GM12878 (cell line): ENCODE measurements around the gene NR1I2. TPM values are rescaled to one million over a fixed set of nuclear protein-coding genes. Genes with fewer than 3 reads are reported as not detected.

Source experiments
- ATAC-seq: fragments of 200-7000 bp; cut with Tn5 transposase; 3 replicates; pipeline ENCODE4 v1.9.1; 2020; ENCODE audit warnings: mild to moderate bottlenecking, moderate library complexity
- BruUV-seq: library from RNA; stranded (reverse); fragments of 400-500 nt; replicated peaks from 2 replicates; lab custom pipeline; 2021; lab: Mats Ljungman, UMichigan
- CTCF ChIA-PET: fragments of 300-600 bp; sonication (Branson Sonifier 250); formaldehyde crosslinking; extraction: SDS; loops from one replicate; lab custom pipeline; 2021; ENCODE audit warnings: inconsistent platforms; lab: Yijun Ruan, JAX
- POLR2A ChIA-PET: fragments of 350-600 bp; formaldehyde crosslinking; extraction: SDS; loops from one replicate; lab custom pipeline; 2021; ENCODE audit warnings: inconsistent platforms; lab: Charles Lee
- RAD21 ChIA-PET: fragments of 300-600 bp; sonication (Branson Sonifier 250); formaldehyde crosslinking; loops from one replicate; lab custom pipeline; 2023; ENCODE audit warnings: antibody characterized with exemption; ENCODE audit not compliant: unreplicated experiment; lab: Charles Lee
- SMC1A ChIA-PET: fragments of 300-600 bp; sonication (Branson Sonifier 250); formaldehyde crosslinking; loops from one replicate; lab custom pipeline; 2023; ENCODE audit not compliant: unreplicated experiment, uncharacterized antibody; lab: Charles Lee
- DNase-seq: peaks from one replicate; pipeline ENCODE4 v3.0.0-alpha.2; 2011; ENCODE audit warnings: low read depth, low spot score
- FAIRE-seq: peaks from 3 replicates; lab custom pipeline; 2011; peaks lifted over from hg19 to GRCh38; lab: Jason Lieb, UNC
- H2AFZ ChIP-seq: 2 replicates; pipeline ENCODE4 v1.6.0; 2011; ENCODE audit warnings: low read depth, low read length, control low read depth; ENCODE audit not compliant: control insufficient read depth
- H3K27ac ChIP-seq: 2 replicates; pipeline ENCODE4 v1.5.1; 2011; ENCODE audit warnings: control low read depth; ENCODE audit not compliant: control insufficient read depth, insufficient read depth
- H3K27me3 ChIP-seq, 2 experiments: replicated peaks in 1 of 2; 2 replicates each; pipeline versions ENCODE4 v1.6.0 to v1.6.1; 2011; ENCODE audit warnings: low read length in 1 of 2; ENCODE audit not compliant: control insufficient read depth in 2 of 2, insufficient read depth in 2 of 2
- H3K36me3 ChIP-seq, 2 experiments: 2 replicates each; pipeline ENCODE4 v1.5.1; 2011; ENCODE audit warnings: low read length in 1 of 2; ENCODE audit not compliant: control insufficient read depth in 2 of 2, insufficient read depth in 2 of 2
- H3K4me1 ChIP-seq: 2 replicates; pipeline ENCODE4 v1.6.1; 2011; ENCODE audit warnings: mild to moderate bottlenecking, low read length, moderate library complexity, mixed read lengths; ENCODE audit not compliant: control insufficient read depth, insufficient read depth
- H3K4me2 ChIP-seq: 2 replicates; pipeline ENCODE4 v1.6.0; 2011; ENCODE audit warnings: control low read depth; ENCODE audit not compliant: control insufficient read depth, insufficient read depth
- H3K4me3 ChIP-seq: fragments of 200-600 bp; sonication (generic); 2 replicates; pipeline ENCODE4 v1.5.1; 2016
- H3K79me2 ChIP-seq: 2 replicates; pipeline ENCODE4 v1.6.0; 2011; ENCODE audit warnings: low read length; ENCODE audit not compliant: control insufficient read depth, insufficient read depth
- H3K9ac ChIP-seq: 2 replicates; pipeline ENCODE4 v1.8.0; 2011; ENCODE audit warnings: low read length, control low read depth, mixed read lengths; ENCODE audit not compliant: control insufficient read depth, insufficient read depth
- H3K9me3 ChIP-seq: replicated peaks from 3 replicates; pipeline ENCODE4 v1.5.1; 2011; ENCODE audit warnings: mild to moderate bottlenecking, low read length; ENCODE audit not compliant: control insufficient read depth, insufficient read depth
- H4K20me1 ChIP-seq: 2 replicates; pipeline ENCODE4 v1.6.0; 2011; ENCODE audit not compliant: control insufficient read depth, insufficient read depth
- ATF3 ChIP-seq: IDR thresholded peaks from 2 replicates; pipeline ENCODE4 v1.6.1; 2011; ENCODE audit warnings: low read depth, mild to moderate bottlenecking, low read length, moderate library complexity, borderline replicate concordance; ENCODE audit errors: extremely low read depth
- CTCF ChIP-seq, 3 experiments: IDR thresholded peaks in 2 of 3; conservative IDR thresholded peaks in 1 of 3; 2 replicates each; pipeline ENCODE4 v1.5.1; 2011; ENCODE audit warnings: low read depth in 3 of 3, low read length in 3 of 3, mild to moderate bottlenecking in 3 of 3, control low read depth in 2 of 3, moderate library complexity in 2 of 3, inconsistent platforms in 1 of 3, mixed read lengths in 1 of 3; ENCODE audit not compliant: control insufficient read depth in 2 of 3, insufficient read depth in 1 of 3; ENCODE audit errors: extremely low read depth in 1 of 3
- FOXK2 ChIP-seq: fragments of 450-650 bp; IDR thresholded peaks from 2 replicates; pipeline ENCODE4 v1.6.1; 2017; ENCODE audit warnings: mild to moderate bottlenecking, moderate library complexity
- HDGF ChIP-seq: fragments of 450-650 bp; IDR thresholded peaks from 2 replicates; pipeline ENCODE4 v1.6.1; 2016; ENCODE audit warnings: antibody characterized with exemption
- IKZF1 ChIP-seq: fragments of 450-650 bp; conservative IDR thresholded peaks from 2 replicates; pipeline ENCODE4 v1.6.1; 2017; ENCODE audit warnings: antibody characterized with exemption, mild to moderate bottlenecking
- NR2C1 ChIP-seq: fragments of 450-650 bp; IDR thresholded peaks from 2 replicates; pipeline ENCODE4 v1.6.1; 2017; ENCODE audit warnings: antibody characterized with exemption, mild to moderate bottlenecking, moderate library complexity
- PKNOX1 ChIP-seq: fragments of 450-650 bp; IDR thresholded peaks from 2 replicates; pipeline ENCODE4 v1.6.1; 2016; ENCODE audit warnings: mild to moderate bottlenecking
- POLR2AphosphoS5 ChIP-seq: IDR thresholded peaks from 2 replicates; pipeline ENCODE4 v1.6.1; 2011; ENCODE audit warnings: mild to moderate bottlenecking, low read length, inconsistent platforms
- SIN3A ChIP-seq: IDR thresholded peaks from 2 replicates; pipeline ENCODE4 v1.6.1; 2012; ENCODE audit warnings: low read depth, low read length, improper control_type of control experiment
- SPI1 ChIP-seq: IDR thresholded peaks from 2 replicates; pipeline ENCODE4 v1.6.1; 2011; ENCODE audit warnings: low read depth, mild to moderate bottlenecking, low read length, moderate library complexity, borderline replicate concordance; ENCODE audit not compliant: insufficient read depth
- SUPT20H ChIP-seq: IDR thresholded peaks from 2 replicates; pipeline ENCODE4 v1.6.1; 2011; ENCODE audit warnings: low read depth, mild to moderate bottlenecking, low read length, moderate library complexity, borderline replicate concordance; ENCODE audit not compliant: control insufficient read depth
- TCF3 ChIP-seq: IDR thresholded peaks from 2 replicates; pipeline ENCODE4 v1.6.1; 2012; ENCODE audit warnings: low read depth, mild to moderate bottlenecking, low read length, borderline replicate concordance; ENCODE audit not compliant: insufficient read depth
- WGBS: methylation state at CpG from one replicate; pipeline ENCODE4 v1.1.6; 2016; ENCODE audit warnings: low lambda C conversion rate; ENCODE audit not compliant: insufficient replicate concordance, insufficient coverage; ENCODE audit errors: missing lambda C conversion rate; 5-methylcytosine and 5-hydroxymethylcytosine counted together
- in situ Hi-C: fragments of 300-500 bp; cut with MboI; formaldehyde crosslinking; loops from 9 replicates; pipeline ENCODE4 v1.14.3; 2018; ENCODE audit warnings: mixed read lengths
- intact Hi-C: fragments of 100-400 bp; cut with micrococcal nuclease; formaldehyde crosslinking; loops from one replicate; pipeline ENCODE4 v1.14.2; 2022; ENCODE audit not compliant: unreplicated experiment
- polyA plus RNA-seq, 11 experiments: library from polyadenylated mRNA; depleted of rRNA in 4 of 11; unstranded in 6 of 11; stranded (reverse) in 5 of 11; fragments of >200 nt; fragmentation: Nextera tagmentation in 4 of 11; fragmentation: Illumina TruSeq in 1 of 11; extraction: Ambion mirVana in 4 of 11; extraction: Trizol in 1 of 11; gene quantifications; 1 replicate in 1 of 11; 2 replicates in 10 of 11; pipeline versions ENCODE4 v1.2.1 to v1.2.3, GENCODE V29; 2011 to 2016; ENCODE audit warnings: inconsistent platforms in 2 of 11, missing spikeins in 2 of 11, low read depth in 1 of 11
- total RNA-seq, 4 experiments: library from RNA; depleted of rRNA in 3 of 4; stranded (reverse); fragments of >200 nt in 3 of 4; fragmentation: Illumina TruSeq in 1 of 4; extraction: Trizol in 1 of 4; gene quantifications; 2 replicates each; pipeline versions ENCODE4 v1.2.1 to v1.2.3, GENCODE V29; 2013 to 2021
- TF ChIP-seq, protein P1 (sequence below): IDR thresholded peaks from 2 replicates; pipeline ENCODE4 v1.6.1; 2012; ENCODE audit warnings: mild to moderate bottlenecking, low read depth, low read length

The NR1I2 gene
- total and polyA plus RNA-seq, 10 of the 15 experiments (the other 5 are each of a cell fraction or from before 2014, with no cell fraction given): 0.03 to 1.0 (median 0.39) TPM

DNA sequence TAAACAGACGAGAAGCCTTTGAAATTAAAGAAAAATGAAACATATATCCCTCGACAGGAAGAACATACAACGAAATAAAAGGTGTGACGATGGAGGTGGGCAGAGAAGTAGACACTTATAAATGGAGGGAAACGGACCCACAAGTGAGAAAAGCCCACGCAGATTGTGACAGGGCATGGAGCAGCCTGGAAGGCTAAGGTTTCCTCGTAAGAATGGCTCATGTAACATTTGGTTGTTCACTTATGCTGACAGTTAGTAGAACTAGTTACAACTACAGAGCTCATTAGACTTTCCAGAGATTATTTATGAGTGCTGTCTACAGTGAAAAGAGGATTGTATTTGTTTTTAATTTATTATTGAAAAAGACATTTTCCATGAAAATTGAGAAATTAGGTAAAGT lies 82.6 kb downstream of the NR1I2 start:
- Histone ChIP-seq H3K9ac (no peak overlapping the region), H3K79me2 (no peaks in the 10 kb centered on the region), H3K4me1 (no peaks in the 10 kb centered on the region), H2AFZ (no peak overlapping the region), H3K4me2 (no peak overlapping the region), H3K27me3 (no peaks in the 10 kb centered on the region), H4K20me1 (no peaks in the 10 kb centered on the region), H3K36me3 (peaks cover 0 to 2% of the 10 kb centered on the region in 2 experiments; a peak in 3 of 4 replicates), H3K4me3 (no peak overlapping the region), H3K9me3 (no peaks in the 10 kb centered on the region; the same call in 2 of the 3 replicates), H3K27ac (no peak overlapping the region)
- ChIA-PET CTCF (no interaction called here), SMC1A (interaction anchor here (0.7 to 1.5 kb wide), 4 partner anchors 34 to 511 kb away, joined by 3 read pairs; no protein-coding TSS in a partner anchor), POLR2A (no interaction called here), RAD21 (no interaction called here)
- DNase-seq (no peak), FAIRE-seq (no peak), ATAC-seq (no peak)
- no TSS peak for BruUV-seq
- no peak for TF ChIP-seq NR2C1
- no peak for TF ChIP-seq IKZF1
- no peak for TF ChIP-seq HDGF
- TF ChIP-seq, protein P1, sequence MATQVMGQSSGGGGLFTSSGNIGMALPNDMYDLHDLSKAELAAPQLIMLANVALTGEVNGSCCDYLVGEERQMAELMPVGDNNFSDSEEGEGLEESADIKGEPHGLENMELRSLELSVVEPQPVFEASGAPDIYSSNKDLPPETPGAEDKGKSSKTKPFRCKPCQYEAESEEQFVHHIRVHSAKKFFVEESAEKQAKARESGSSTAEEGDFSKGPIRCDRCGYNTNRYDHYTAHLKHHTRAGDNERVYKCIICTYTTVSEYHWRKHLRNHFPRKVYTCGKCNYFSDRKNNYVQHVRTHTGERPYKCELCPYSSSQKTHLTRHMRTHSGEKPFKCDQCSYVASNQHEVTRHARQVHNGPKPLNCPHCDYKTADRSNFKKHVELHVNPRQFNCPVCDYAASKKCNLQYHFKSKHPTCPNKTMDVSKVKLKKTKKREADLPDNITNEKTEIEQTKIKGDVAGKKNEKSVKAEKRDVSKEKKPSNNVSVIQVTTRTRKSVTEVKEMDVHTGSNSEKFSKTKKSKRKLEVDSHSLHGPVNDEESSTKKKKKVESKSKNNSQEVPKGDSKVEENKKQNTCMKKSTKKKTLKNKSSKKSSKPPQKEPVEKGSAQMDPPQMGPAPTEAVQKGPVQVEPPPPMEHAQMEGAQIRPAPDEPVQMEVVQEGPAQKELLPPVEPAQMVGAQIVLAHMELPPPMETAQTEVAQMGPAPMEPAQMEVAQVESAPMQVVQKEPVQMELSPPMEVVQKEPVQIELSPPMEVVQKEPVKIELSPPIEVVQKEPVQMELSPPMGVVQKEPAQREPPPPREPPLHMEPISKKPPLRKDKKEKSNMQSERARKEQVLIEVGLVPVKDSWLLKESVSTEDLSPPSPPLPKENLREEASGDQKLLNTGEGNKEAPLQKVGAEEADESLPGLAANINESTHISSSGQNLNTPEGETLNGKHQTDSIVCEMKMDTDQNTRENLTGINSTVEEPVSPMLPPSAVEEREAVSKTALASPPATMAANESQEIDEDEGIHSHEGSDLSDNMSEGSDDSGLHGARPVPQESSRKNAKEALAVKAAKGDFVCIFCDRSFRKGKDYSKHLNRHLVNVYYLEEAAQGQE: no peak
- TF ChIP-seq FOXK2: no peak
- no peak for TF ChIP-seq SIN3A
- no peak for TF ChIP-seq ATF3
- TF ChIP-seq POLR2AphosphoS5: no peak
- TF ChIP-seq SPI1: no peak
- no peak for TF ChIP-seq CTCF (IDR thresholded peaks at IDR 0.05 in 2 of 3, conservative IDR thresholded peaks at IDR 0.05 in 1 of 3; ENCODE audit: control insufficient read depth in 2 of 3, extremely low read depth in 1 of 3, insufficient read depth in 1 of 3, low read depth in 3 of 3, low read length in 3 of 3)
- no peak for TF ChIP-seq SUPT20H
- no peak for TF ChIP-seq TCF3
- no peak for TF ChIP-seq PKNOX1
- in situ Hi-C loops (no loop called here), intact Hi-C loops (no loop called here)
- 94% methylated on average over 7 of the region's 7 CpGs for WGBS
